Ovary (tissue), 3 donors: ENCODE data around the gene LMOD1.

ENCODE experiments used
- CTCF ChIP-seq, 3 donors: fragments of 450-650 bp in 2 of 3; fragments of 200-600 bp in 1 of 3; IDR thresholded peaks; one replicate each; pipeline versions ENCODE4 v1.5.1 to v1.8.0; 2016 to 2022; ENCODE audit warnings: antibody characterized with exemption in 3 of 3, mild to moderate bottlenecking in 1 of 3
- EP300 ChIP-seq: sonication (generic); formaldehyde crosslinking; IDR thresholded peaks from one replicate; pipeline ENCODE4 v1.6.1; 2017; ENCODE audit warnings: antibody characterized with exemption
- POLR2A ChIP-seq: fragments of 450-650 bp; IDR thresholded peaks from one replicate; pipeline ENCODE4 v1.6.1; 2017; ENCODE audit warnings: antibody characterized with exemption, mild to moderate bottlenecking, moderate library complexity
- donor health status: DM: no; HTN: no; CAD: no.

GRCh38 chr1:201945863-201946223, 505 bp downstream of the LMOD1 start:
- no peak for TF ChIP-seq CTCF (IDR thresholded peaks at IDR 0.05)
- no peak for TF ChIP-seq EP300
- no peak for TF ChIP-seq POLR2A
